OCI-M1 (cell line): ENCODE results near the gene SMPD2.
A peak's percentile ranks its signal among the peaks of the same experiment; 100 is the strongest.
"Not testable (repeated sequence)": the region's sequence is repeated elsewhere in the genome, so short reads cannot be mapped to it uniquely, and the experiment has no call there.

ENCODE experiments used
- DNase-seq: peaks from one replicate; lab custom pipeline; 2025; lab: John Stamatoyannopoulos, UW

Gene SMPD2

DNA sequence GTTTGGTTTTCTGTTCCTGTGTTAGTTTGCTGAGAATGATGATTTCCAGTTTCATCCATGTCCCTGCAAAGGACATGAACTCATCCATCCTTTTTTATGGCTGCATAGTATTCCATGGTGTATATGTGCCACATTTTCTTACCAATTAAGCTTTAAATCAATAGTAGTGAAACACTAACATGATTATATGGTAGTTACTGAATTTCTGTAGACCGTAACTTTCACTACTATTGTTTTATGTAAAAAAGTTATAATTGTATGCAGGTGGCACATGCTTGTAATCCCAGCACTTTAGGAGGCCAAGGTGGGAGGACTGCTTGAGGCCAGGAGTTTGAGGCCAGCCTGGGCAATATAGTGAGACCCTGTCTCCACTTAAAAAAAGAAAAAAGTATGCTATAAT, 20.7 kb downstream of the SMPD2 start:
- DNase-seq = not testable (repeated sequence)

DNA sequence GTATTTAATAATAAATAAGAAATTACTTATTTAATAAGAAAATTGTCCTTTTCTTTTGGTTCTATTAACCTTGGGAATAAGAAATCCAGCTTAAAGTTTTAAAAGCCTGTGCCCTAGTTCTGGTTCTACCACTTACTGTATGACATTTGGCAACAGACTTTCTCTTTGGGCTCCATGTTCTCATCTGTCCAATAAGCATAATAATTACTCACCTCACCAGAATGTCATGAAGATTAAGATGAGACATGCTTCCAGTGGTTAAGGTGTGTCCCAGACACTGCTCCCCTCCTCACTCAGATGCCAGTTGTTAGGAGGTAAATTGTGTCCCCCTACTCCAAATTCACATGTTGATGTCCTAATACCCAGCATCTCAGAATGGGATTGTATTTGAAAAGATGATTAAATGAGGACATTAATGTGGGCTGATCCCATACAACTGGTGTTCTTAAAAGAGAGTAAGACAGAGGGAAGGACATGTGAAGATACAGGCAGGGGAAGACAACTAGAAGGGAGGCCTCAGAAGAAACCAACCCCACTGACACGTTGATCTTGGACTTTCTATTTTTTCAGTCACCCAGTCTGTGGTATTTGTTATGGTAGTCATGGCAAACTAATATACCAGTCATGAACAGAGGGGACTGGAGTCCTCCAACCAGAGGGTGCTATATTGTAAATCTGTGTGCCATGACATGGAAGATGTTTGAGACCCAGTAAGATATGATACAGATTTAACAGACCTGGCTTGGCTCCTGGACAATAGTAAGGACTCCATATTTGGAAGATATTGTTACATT, 21.4 kb downstream of the SMPD2 start:
- no peak for DNase-seq

DNA sequence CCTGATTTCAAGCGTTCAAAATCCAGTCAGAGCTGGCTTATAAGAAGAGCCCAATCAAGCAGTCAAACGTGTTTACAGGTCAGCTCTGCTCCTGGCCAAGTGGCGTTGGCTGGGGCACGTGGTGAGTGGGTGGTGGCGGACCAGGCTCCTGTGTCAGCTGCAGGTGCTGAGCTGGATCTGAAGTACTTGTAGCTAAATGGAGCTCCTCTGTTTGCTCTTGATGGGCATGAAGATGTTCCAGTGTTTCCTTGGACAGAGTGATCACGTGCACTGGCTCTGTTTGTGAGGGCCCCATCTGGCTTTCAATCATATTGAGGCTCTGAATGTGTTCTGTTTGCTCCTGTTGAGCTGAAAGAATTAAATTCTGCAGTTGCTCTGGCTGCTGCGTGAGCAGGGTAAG, 25.2 kb downstream of the SMPD2 start:
- no peak for DNase-seq

DNA sequence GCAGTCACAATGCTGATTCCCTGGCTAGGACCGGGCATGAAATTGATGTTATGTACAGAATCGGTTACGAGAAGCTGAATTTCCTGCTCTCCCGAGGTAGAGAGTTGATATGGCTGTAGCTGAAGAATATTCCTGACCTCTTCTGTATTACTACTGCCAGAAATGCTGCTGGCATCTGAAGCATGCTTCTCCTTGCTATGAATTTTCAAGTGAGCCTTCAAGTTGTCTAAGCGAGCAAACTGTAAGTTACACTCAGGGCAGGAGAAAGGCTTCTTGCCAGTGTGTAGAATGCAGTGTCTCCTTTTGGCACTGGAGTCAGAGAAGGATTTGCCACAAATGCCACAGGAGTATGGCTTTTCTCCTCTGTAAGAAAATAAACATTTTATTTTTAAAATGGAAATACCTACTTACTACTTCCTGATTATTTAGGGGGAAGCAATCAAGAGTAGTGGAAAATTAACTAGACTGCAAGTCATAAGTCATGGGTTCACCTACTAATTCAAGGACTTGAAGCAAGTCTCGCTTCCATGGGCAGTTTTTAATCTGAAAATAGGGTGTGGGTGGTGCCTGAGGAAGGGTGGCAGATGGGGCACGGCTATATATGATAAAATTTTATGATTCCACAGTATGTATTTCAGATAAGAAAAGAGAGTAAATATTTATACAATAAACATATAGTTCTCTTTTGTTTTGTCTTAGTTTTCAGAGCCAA, 25.8 kb downstream of the SMPD2 start:
- DNase-seq = no peak

DNA sequence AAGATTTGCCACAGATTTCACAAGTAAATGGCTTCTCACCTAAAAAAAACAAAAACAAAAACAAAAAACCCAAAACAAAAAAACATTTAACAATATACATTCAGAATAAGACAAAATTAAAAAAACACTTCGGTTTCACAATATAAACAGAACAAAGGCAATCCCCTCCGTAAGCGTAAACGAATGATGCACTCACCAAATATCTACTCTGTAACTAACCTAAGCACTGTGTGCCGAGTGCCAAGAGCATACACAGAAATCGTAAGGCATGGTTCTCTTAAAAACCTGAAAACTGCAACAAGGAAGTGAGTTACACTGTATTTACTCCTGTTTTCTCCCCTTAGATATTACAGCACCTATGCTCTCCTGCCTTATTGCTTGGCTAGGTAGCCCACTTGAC, 27.2 kb downstream of the SMPD2 start:
- no peak for DNase-seq

DNA sequence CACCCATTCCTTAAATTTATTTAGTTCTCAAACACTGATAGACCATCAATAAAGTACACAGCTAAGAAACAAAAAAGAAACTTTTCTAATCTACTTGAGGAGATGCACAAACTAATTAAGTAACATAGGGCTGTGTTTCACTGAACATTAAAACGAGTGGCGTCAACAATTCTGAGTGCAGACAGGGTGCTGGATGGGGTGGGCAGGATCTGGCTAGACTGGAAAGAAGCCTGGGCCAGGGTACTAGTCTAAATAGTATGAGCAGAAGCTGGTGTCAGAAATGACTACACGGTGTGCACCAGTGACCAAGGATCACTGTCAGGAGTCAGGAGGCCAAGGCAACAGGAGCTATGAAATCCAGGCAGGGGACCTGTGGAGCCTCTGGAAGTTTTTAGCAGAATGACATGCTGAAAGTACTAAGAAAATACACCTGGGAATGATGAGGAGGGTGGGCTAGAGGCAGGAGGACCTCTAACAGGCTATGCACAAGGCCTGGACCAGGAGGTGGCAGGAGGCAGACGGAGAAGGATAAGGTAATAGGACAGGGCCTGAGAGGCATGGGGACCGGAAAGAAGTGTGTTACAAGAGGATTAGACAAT, 29.2 kb downstream of the SMPD2 start:
- no peak for DNase-seq

DNA sequence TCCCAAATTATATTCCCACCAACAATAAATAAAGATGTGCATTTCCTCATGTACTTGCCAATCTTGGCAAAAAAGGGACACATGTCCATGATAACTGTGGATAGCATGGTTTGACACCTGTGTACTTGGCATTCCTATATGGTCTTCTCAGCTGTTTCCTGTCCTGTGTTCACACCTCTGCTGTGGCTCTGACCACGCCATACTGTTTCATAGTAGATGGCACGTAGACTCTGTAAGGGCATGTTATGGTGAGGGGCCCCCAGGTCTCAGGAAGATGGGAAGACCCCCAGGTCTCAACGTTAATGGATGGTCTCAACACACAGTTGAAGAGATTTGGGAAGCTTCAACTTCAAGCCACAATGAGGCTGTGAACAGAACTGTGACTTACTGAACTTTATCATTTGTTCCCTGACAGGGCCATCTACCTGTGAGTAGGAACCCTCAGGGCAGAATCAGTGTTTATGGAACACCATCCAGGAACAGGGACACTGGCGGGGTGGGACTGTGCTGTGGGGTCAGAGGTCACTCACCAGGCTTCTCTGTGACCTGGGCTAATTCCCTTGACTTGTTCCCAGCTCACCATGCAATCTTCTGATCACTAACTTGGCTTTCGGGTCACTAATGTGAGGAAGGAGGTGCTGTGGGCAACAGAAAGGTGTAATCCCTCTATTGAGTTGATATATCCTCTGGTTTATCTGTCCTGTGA, 30.7 kb downstream of the SMPD2 start:
- no peak for DNase-seq

DNA sequence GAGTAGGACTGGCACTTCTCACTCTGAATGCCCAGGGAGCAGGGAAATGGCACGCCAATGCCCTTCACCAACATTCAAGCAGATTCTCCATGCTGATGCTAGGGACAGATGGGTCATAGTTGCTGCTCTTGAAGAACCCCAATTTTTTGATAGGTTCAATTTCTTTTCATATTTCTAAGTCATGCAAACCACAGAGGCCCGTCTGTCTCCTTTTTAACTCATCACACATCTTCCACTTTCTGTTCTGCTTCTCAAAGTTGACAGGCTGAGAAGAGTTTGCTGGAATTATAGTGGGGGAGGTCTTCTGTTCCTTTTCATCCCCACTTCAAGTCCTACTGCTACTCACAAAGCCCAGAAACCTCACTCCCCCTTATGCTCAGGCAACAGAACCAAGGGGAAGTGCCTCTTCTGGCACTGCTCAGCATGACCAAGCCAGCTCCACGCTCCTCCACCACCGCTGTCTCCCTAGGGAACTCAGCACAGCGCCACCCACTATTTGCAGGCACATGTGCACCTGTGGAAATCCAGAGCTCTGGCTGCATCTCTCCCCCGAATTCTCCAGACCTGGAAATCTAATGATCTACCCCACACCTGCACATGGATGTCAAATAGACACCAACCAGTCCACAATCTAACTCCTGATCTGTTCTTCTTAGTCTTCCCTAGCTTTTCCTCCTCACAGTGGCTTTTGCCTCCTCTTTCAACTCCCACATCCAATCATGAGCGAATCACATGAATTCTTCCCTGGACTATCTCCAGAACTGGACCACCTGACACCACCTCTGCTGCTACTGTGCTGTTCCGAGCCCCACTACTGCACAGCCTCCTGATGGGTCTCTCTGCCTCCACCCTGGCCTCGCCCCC, 31.8 kb downstream of the SMPD2 start:
- DNase-seq = no peak

DNA sequence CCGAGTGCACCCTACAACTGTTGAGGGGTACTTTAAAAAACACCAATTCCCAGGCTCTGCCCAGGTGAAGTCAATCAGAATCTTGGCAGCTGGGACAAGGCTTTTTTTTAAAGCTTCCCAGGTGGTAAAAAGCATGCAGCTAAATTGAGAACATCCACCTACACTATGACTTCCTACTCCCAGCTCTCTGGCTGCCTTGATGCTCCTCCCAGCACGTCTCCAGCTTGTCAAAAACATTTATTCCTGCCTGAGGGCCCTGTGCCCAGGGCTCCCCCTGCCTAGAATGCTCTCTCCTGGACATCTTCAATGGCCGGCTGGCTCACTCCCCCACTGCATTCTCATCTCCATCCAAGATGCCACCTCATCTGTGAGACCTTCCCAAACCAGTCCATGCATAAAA, 32.6 kb downstream of the SMPD2 start:
- no peak for DNase-seq

DNA sequence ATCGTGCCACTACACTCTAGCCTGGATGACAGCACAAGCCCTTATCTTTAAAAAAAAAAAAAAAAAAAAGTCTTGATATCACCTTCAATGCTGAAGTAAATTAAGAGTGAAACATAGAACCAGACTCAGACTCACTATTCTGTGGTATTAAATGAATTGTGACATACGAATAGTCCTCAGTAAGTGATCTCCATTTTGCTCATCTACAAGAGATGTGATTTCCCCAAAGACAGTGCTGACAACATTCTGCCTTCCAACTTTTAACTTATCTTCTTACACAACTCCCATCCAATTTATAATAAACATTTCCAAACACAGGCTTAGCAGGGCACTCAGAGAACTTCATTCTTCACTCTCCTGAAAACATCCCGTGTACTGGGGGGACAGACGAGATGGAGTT, 34.5 kb downstream of the SMPD2 start:
- no peak for DNase-seq

DNA sequence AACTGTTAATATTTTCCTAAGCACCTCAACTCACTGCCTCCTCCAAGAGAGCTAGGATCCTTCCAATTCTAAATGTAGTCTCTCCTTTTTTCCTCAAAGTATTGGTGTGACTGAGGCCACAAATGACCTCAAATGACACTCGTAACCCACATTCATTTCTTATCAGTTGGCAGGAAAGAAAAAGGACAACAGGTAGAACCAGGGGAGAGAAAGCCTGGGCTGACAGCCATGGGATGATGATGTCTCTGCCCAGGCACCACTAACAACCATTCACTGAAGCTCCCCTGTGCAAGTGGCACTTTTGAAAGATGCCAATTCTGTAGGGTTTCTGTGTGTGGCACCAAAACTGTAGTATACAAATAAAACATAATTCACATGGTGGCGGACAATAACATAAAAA, 35.1 kb downstream of the SMPD2 start:
- DNase-seq = no peak

DNA sequence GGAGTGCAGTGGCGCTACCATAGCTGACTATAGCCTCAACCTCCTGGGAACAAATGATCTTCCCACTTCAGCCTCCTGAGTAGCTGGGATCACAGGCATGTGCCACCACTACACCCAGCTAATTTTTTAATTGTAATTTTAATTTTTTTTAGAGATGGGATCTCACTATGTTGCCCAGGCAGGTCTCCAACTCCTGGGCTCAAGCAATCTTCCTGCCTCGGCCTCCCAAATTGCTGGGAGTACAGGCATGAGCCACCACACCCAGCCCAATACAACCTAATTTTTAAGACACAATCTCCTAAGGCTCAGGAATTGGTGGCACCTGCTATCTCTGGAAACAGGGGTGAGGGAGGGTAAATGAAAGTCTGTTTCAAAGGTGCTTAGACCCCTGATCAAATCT, 36.7 kb downstream of the SMPD2 start:
- no peak for DNase-seq

DNA sequence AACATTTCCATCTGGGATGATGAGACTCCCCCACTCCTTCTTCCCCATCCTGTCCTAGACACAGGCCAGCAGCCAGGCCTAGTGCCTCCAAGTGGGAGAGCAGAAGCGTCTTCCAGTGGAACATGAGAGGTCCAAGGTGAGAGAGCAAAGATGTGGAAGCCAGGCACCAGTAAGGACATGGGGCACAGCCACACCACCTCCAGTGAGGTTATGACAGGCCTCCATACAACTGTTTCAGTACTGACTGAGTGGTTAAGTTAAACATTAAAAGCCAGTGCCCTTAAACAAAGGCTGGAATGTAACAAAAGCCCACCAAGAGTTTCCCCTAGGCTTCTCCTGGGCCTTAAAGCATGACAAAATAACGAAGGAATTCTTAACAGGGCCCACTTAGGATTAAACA, 37.2 kb downstream of the SMPD2 start:
- DNase-seq = no peak

DNA sequence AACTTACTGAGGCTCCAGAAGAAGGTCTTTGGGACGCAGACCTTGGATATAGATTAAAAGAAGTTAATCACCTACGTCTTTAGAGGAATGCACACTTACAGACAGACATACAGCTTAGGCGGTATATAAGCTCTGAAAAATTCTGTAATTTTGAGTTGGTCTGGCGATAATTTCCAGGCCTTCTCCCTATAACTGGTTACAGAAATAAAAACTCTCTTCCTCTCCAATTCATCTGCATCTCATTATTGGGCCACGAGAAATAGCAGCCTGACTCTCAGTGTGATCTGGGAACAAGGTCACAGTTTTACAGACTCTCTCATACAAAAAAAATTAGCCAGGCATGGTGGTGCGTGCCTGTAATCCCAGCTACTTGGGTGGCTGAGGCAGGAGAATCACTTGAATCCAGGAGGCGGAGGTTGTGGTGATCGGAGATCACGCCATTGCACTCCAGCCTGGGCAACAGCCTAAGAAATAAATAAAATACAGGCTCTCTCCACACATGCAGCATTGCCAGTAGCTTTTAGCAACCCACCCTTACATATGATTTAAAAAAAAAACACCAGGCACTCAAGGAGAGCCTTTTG, 37.8 kb downstream of the SMPD2 start:
- DNase-seq = no peak

DNA sequence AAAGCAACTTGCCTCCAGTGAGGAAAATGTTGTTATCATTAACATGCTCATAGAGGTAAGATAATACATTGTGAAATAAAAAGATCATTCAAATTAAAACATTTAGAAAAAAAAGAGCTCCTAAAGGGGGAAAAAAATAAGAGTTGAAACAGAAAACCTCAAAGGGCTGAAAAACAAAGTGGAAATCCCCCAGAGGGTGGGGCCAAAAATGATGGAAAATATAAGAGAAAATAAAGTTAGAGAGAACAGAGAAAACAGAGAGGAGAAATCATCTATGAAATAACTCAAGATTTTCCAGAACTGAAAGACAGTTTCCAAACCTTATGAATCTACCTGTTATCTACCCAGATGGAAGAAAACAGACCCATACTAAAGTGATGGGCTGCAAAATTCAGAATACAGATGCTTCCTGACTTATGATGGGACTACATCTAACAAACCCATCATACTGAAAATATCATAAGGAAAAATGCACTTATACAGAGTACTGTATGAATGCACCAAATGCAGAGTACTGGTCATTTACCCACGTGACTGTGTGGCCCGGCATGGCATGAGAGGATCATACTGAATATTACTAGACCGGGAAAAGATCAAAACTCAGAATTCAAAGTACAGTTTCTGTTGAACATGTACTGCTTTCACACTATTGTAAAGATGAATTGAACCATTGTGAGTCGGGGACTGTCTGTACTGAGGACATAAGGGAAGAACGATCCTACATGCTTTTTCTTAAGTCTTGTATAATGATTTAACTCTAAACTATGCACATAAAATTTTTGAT, 38.5 kb downstream of the SMPD2 start:
- DNase-seq = no peak

DNA sequence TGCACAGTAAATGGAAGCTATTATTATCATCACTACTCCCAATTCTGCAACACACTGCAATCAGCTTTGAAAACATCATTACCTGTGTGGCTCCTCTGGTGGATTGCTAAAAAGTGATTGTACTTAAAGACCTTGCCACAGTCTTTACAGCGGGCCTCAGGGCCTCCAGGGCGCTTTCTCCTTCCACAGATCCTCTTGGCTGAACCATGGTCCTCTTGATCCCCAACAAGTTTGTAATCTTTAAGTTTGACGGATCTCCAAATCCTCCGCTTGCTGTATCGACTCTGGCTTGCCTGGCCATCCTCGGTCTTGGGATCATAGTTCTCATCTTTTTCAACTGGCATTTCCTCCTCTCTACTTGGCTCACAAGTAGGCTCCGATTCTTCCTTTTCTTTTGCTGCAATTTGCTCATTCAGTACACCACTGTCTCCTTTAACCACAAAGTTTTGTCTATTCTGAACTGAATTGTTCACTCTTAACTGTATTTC, 40.5 kb downstream of the SMPD2 start:
- no peak for DNase-seq

DNA sequence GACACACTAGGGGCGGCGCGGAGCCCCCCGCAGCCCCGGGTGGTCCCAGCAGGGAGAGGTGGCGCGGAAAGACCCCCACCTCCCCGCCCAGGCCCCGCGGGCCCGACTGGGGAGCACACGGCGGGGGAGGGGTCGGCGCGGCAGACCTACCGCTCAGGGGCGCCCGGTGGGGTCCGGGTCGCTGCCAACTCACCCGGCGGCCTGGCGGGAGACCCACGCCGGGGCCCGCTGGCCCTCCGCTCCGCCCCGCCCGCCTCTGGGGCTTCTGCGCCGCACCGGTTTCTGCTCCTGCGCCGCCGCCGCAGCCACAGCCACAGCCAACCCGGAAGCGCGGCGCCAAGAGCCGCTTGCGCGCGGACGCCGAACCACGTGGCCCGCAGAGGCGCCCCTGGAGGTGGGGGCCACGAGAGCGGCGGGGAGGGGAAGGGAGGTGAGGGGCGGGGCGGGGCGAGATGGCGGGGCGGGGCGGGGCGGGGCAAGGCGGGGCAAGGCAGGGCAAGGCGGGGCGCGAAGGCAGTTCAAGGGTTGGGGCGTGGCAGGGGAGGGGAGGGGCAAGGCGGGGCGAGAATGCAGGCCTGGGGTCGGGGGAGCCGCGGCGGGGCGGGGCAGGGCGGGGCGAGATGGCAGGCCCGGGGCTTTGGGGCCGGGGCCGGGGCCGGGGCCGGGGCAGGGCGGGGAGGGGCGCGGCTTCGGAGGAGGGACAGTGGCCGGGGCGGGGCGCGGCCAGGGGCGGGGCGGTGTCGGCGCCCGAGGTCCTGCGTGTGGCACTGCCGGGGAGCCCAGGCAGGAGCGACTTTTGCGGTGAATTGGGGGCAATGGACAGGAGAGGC, 42.6 kb downstream of the SMPD2 start, which contains the start of gene ZBTB24:
ZBTB24 (minus strand) TSS at position 315 of the 830 bp plus-strand sequence. CDS start 1,193 bp downstream, outside the sequence.
- DNase-seq = peak; percentile 97

DNA sequence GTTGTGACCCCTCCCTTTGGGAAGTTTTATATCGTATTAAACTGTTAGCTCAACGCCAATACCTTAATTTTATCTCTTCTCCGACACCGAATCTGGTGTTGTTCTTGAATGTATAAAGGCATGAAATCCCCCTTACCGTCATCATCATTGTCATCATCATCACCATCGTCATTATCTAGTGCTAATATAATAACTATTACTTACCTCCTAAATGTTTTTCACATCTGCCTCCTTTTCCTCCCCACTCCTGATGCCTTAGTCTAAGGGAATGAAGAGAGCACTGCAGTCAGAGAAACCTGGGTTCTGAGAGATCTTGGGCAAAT, 43.2 kb downstream of the SMPD2 start:
- no peak for DNase-seq

DNA sequence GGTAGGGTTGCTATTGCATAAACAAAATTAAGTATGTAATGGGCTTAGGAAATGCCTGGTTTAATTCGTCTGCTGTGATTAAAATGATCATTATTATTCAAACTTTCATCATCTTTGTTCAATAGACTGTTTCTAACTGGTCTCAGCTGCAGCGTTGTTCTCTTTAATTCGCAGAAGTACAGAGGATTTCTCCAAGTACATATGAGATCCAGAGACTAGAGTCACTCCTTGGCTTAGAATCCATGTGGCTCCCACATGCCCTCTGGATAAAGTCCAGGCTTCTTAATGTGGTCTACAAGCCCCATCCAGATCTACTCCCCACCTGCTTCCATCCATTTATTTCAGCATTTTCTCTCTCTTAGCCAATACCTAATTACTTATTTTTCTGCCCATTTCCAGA, 43.6 kb downstream of the SMPD2 start:
- no peak for DNase-seq
